HG03442 (cell line): Measurements from ENCODE around the gene WFDC11.
"Not testable (repeated sequence)": the region's sequence is repeated elsewhere in the genome, so short reads cannot be mapped to it uniquely, and the experiment has no call there.

Source experiments
- ATAC-seq: cut with Tn5 transposase; IDR thresholded peaks from one replicate; pipeline ENCODE4 v1.9.1; 2021; ENCODE audit warnings: mild to moderate bottlenecking, moderate library complexity; ENCODE audit not compliant: unreplicated experiment

The WFDC11 gene

DNA sequence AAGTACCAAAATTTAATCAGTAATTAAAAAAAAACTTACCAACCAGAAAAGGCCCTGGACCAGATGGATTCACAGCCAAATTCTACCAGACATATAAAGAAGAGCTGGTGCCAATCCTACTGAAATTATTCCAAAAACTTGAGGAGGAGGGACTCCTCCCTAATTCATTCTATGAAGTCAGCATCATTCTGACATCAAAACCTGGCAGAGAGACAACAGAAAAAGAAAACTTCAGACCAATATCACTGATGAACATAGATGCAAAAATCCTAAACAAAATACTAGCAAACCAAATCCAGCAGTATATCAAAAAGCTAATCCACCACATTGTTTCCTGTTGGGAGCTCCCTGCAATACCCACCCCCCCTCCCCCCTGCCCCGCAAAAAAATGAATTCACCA, at the start of gene WFDC11:
TSS of gene WFDC11 (minus strand) at position 101 of the 400 bp plus-strand sequence. CDS start 19,639 bp downstream, outside the sequence.
- ATAC-seq, result no peak

DNA sequence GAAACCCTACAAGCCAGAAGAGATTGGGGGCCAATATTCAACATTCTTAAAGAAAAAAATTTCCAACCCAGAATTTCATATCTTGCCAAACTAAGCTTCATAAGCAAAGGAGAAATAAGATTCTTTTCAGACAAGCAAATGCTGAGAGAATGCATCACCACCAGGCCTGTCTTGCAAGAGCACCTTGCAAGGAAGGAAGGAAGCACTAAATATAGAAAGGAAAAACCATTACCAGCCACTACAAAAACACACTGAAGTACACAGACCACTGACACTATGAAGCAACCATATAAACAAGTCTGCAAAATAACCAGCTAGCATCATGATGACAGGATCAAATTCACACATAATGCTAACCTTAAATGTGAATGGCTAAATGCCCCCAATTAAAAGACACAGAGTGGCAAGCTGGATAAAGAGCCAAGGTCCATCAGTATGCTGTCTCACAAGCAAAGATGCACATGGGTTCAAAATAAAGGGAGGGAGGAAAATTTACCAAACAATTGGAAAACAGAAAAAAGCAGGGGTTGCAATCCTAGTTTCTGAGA, 46.2 kb upstream of the WFDC11 start:
- ATAC-seq, result not testable (repeated sequence)

DNA sequence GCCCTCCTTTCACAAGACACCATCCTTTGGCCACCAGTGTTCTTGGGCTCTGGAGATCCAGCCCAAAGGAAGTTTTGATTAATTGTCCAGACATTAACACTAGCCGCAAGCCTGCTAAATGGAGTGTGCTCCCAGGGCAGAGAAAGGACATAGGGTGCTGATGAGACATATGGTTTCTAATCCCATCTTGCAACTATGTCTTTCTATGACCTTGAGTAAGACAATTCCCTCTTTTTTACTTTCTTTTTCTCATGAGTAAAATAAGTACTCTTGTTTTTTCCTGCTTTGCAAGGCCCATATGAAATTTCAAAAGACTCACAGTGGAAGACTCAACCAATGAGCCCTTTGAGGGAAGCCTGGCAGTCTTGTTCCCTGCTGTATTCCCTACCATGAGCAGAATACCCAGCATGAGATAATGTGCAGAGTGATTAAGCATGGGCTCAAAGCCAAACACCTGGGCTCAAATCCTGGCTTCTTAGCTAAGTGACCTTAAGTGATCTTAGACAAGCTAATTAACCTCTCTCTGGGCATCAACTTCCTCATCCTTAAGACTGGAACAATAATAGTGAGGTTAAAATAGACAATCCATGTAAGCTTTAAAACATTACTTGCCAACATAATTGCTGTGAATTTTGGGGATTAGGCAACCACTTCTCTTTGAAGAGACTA, 35.1 kb upstream of the WFDC11 start, which contains the start of gene WFDC10B:
TSS of gene WFDC10B (minus strand) at position 51 of the 669 bp plus-strand sequence. CDS start 19,027 bp downstream, outside the sequence.
- ATAC-seq, result no peak

DNA sequence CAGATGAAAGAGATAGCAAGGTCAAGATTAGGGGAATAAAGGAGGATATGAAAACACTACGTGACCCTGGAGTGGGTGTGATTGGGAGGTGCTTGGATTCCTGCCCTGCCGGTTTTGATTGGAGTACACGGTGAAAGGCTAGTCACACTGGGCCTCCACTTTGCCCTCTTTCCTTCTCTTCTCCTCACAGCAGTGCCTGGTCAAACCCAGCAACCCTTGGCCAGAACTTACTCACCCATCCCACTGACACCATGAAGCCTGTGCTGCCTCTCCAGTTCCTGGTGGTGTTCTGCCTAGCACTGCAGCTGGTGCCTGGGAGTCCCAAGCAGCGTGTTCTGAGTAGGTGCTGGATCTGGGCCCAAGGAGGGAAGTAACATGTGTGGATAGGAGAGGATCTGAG, 31.8 kb upstream of the WFDC11 start, which contains the start of gene WFDC13:
TSS of gene WFDC13 (plus strand) at position 166 of the 400 bp plus-strand sequence. CDS start at position 252, 86 bp downstream.
- ATAC-seq, result no peak

DNA sequence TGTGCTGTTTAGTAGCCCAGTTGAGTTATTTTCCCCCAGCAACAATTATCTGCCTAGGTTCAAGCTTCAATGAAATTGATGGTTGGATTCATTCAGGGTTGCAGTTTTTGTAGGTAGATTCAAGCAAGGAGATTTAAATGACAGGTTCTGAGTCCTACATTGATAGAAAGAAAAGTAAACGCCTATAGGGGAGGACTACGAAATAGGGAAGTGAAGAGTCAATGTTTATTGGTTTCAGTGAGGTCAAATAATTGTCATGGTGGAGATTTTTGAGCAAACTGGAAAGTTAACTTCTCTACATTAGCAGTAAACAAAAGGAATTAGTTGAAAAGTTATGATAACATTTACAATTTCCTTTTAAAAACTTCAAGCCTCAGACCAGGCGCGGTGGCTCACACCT, 31.1 kb upstream of the WFDC11 start:
- no peak for ATAC-seq

DNA sequence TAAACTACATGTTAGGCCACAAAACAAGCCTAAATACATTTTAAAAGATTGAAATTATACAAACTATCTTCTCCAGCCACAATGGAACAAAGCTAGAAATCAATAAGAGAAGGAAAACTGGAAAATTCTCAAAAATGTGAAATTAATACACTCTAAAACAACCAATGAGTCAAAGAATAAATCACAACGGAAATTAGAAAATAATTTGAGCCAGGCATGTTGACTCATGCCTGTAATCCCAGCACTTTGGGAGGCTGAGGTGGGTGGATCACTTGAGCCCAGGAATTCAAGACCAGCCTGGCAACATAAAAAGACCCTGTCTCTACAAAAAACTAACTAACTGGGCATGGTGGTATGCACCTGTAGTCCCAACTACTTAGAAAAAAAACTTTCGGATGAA, 25.5 kb upstream of the WFDC11 start:
- no peak for ATAC-seq

DNA sequence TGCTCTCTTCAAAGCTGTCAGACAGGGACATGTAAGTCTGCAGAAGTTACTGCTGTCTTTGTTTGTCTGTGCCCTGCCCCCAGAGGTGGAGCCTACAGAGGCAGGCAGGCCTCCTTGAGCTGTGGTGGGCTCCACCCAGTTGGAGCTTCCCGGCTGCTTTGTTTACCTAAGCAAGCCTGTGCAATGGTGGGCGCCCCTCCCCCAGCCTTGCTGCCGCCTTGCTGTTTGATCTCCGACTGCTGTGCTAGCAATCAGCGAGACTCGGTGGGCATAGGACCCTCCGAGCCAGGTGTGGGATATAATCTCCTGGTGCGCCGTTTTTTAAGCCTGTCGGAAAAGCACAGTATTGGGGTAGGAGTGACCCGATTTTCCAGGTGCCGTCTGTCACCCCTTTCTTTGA, 23.3 kb upstream of the WFDC11 start:
- ATAC-seq, result not testable (repeated sequence)

DNA sequence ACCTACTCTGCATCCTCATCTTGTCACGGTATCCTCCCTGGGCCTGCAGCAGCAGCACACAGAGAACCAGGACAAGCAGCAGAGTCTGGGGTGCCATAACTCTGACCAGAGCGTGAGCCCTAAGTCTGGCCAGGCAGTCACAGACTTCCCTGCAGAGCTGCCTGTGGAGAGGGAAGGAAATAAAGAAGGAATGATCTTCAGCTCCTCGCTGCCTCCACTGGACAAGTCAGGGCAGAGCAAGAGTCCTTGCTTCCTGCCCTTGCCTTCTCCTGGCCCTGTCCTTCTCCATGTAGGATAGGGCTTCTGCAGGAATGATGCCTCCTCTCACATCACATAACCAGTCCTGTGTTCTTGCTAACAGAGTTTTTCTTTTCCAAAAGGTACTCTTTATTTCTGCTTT, 15.9 kb upstream of the WFDC11 start:
- ATAC-seq, result no peak

DNA sequence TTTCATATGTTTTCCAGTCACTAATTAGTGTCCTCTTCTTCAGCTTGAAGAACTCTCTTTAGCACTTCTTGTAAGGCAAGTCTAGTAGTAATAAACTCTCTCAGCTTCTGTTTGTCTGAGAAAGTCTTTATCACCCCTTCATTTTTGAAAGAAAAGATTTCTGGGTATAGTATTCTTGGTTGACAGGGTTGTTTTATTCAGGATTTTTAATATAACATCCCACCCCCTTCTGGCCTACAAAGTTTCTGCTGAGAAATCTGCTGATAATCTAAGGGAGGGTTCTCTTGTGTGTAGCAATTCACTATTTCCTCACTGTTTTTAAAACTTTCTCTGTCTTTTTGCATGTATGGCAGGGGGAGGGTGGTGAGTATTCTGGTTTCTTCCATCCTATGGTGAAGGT, 9.6 kb upstream of the WFDC11 start:
- no peak for ATAC-seq

DNA sequence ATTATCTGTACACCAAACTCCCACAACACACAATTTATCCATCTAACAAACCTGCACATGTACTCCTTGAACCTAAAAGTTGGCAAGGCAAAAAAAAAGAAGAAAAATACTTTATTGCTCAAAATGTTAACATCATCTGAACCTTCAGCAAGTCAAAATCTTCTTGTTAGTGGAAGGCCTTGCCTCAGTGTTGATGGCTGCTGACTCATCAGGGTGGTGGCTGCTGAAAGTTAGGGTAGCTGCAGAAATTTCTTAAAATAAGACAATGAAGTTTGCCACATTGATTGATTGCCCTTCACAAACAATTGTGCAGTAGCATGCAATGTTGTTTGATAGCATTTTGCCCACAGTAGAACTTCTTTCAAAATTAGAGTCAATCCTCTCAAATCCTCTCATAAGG, 2.7 kb upstream of the WFDC11 start:
- no peak for ATAC-seq

DNA sequence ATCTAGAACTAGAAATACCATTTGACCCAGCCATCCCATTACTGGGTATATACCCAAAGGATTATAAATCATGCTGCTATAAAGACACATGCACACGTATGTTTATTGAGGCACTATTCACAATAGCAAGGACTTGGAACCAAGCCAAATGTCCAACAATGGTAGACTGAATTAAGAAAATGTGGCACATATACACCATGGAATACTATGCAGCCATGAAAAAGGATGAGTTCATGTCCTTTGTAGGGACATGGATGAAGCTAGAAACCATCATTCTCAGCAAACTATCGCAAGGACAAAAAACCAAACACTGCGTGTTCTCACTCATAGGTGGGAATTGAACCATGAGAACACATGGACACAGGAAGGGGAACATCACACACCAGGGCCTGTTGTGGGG, 13.0 kb downstream of the WFDC11 start:
- ATAC-seq, result not testable (repeated sequence)

DNA sequence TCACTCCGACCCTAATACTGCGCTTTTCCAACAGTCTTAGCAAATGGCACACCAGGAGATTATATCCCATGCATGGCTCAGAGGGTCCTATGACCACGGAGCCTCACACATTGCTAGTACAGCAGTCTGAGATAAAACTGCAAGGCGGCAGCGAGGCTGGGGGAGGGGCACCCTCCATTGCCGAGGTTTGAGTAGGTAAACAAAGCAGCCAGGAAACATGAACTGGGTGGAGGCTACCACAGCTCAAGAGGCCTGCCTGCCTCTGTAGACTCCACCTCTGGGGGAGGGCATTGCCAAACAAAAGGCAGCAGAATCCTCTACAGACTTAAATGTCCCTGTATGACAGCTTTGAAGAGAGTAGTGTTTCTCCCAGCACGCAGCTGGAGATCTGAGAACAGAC, 18.3 kb downstream of the WFDC11 start:
- ATAC-seq, result not testable (repeated sequence)

DNA sequence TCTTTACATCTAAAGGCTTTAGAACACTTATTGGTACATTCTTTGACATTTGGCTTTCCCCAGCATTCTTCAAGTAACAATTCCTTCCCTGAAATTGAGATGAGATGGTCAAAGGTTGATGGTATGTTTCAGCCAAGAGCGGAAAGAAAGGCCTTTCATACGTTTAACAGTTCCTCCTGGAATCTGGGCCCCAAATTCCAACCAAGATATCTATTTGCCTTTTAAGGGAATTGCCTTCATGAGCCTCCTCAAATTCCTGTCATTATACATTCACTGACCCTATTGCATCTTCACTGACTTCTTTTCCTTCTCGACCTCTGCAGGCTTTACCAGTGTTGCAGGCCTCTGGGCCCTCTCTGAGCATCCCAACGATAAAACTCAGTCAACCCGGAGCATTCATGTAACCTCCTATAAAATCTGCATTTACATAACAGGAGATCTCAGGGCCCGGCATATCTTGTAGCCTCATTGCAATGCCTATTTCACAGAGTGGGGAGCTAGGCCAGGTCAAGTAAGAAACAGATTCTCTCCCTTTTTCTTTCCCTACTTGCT, 20.7 kb downstream of the WFDC11 start:
- no peak for ATAC-seq

DNA sequence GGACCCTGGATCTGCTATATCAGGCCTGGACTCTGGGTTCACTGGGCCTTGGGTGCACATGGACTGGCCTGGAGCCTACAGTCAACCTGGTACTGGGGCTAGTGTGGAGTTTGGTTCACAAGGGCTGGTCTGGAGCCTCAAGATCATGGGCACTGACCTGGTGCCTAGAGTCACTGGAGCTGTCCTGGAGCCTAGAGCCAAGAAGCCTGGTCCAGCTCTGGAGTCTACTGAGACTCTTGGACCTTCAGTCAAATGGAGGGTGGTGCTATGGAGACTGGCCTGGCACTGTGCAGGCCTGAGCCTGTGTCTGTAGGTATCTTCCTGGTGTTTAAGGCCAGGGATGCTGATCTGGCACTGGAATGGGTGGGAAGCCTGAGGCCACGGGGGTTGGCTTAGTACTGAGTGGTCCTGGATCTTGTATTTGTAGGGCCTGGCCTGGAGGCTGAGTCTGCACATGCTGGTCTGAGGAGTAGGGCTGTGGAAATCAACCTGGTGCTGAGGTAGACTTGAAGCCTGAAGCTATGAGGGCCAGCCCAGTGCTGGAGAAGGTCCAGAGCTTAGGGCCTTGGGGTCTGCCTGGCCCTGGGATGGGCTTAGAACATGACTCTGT, 22.5 kb downstream of the WFDC11 start:
- ATAC-seq, result no peak

DNA sequence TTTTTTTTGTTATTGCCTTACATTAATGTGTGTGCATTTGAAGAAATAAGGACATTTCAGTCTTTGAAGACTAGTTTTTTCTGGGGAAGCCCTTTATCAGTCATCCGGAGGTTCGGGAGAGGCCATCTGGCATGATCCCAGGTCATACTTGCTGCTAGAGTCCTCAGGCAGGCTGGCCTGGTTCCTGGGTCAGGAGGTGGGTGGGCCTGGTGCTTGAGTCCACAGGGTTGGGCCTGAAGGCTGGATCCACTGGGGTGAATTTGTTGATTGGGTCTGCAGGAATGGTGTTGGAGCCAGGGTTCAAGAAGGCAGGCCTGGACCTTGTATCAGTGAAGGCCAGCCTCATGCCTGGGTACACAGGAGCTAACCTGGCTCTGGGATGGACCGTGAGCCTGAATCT, 23.2 kb downstream of the WFDC11 start:
- ATAC-seq, result no peak

DNA sequence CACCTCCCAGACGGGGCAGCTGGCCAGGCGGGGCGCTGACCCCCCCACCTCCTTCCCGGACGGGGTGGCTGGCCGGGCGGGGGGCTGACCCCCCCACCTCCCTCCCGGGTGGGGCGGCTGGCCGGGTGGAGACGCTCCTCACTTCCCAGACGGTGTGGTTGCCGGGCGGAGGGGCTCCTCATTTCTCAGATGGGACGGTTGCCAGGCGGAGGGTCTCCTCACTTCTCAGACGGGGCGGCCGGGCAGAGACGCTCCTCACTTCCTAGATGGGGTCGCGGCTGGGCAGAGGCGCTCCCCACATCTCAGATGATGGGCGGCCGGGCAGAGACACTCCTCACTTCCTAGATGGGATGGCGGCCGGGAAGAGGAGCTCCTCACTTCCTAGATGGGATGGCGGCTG, 24.2 kb downstream of the WFDC11 start:
- not testable (repeated sequence) for ATAC-seq

DNA sequence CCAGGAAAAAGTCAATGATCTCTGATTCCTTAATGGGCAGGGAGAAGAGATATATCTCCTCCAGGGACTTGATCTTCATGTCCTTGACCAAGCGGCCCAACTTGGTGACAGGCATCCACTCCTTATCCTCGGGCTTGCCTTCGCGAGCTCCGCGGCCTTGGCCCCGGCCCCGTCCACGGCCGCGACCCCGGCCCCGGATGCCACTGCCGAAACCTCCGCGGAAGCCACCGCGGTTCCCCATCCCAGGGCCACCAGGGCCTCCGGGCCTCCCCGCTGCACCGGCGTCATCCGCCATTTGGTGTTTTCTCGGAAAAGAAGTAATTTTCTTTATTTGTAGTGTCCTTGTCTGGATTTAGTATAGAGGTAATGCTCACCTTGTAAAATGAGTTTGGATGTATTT, 29.0 kb downstream of the WFDC11 start:
- not testable (repeated sequence) for ATAC-seq

DNA sequence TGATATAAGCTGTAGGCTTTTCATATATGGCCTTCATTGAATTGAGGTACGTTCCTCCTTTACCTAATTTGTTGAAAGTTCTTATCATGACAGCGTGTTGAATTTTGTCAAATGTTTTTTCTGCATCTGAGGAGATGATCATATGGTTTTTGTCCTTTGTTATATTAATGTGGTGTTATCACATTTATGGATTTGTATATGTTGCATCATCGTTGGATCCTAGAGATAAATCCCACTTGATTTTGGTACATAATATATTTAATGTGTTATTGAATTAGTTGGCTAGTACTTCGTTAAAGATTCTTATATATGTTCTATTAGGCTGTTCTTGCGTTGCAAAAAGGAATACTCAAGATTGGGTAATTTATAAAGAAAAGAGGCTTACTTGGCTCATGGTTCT, 30.4 kb downstream of the WFDC11 start:
- no peak for ATAC-seq

DNA sequence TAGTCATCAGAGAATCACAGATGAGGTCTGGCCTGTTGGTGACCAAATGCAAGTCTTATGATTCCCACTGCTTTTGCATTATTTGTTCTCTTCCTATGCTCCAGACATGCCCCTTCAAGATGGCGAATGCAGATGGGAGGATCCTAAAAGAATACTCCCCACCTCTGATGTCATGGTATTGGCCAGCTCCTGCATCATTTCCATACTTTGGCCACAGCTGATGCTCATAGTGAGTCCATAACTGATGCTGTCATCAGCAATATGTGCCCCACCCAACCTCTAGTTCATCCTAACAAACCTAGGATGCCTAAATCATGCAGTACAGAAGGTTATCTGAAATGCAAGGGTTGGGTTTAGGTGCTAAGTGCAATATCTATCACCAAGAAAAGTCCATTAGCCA, 33.5 kb downstream of the WFDC11 start:
- ATAC-seq, result no peak

DNA sequence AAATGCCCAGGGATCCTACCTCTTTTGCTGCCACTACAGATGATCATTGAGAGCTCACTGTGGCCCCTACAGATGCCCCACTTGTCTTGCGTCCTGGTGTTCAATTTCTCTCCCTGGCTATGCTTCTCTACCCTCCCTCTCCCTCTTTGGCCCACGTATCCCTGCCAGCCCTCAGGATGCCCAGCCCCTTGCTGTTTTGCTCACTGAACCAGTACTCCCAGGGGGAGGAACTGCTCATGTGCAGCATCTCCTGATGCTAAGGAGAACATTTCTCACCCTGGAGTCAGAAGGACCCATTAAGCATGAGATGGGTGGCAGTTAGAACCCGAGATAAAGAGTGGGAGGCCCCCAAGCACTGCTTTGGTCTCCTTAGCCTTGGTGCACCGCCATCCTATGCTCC, 38.9 kb downstream of the WFDC11 start, which contains the start of gene WFDC9:
TSS of gene WFDC9 (minus strand) at position 101 of the 400 bp plus-strand sequence. CDS start 21,103 bp downstream, outside the sequence.
- no peak for ATAC-seq

DNA sequence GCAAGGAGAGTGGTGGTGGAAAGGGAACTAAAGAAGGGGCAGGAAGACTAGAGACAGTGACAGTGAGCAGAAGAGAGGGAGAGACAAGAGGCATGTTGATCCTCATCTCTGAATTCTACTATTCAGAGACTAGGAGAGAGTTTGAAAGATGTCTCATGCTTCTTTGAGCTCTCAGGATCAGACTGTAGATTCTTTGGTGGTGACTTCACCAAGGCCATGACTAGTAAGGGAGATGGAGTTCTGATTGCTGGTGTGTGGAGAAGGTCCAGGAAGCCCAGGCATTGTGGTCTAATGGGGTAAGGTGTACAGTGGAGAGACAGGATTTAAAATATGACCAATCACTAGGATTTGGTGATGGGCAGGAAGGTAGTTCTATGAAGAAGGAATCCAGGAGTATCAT, 39.7 kb downstream of the WFDC11 start:
- no peak for ATAC-seq
